K562 (cell line): Measurements from ENCODE around the gene ZNF74. TPM values are rescaled to one million over a fixed set of nuclear protein-coding genes. Genes with fewer than 3 reads are reported as not detected.

Source experiments
- ATAC-seq: fragments of 200-7000 bp; cut with Tn5 transposase; 3 replicates; pipeline ENCODE4 v1.9.1; 2020; ENCODE audit warnings: moderate library complexity
- BruUV-seq: library from RNA; stranded (reverse); fragments of 400-500 nt; replicated peaks from 2 replicates; lab custom pipeline; 2021; lab: Mats Ljungman, UMichigan
- CTCF ChIA-PET: fragments of 300-600 bp; formaldehyde crosslinking; extraction: SDS; loops from one replicate; lab custom pipeline; 2021; ENCODE audit warnings: low intra/inter-chr PET ratio; lab: Yijun Ruan, JAX
- POLR2A ChIA-PET: fragments of 300-600, 350-650 bp; sonication (Branson Sonifier 250); formaldehyde crosslinking; extraction: SDS; loops from one replicate; lab custom pipeline; 2021; ENCODE audit warnings: antibody characterized with exemption, inconsistent platforms; lab: Yijun Ruan, JAX
- DNase-seq, 4 experiments: peaks; one replicate each; pipeline versions ENCODE4 v3.0.0 to v3.0.0-alpha.2; 2011 to 2018; ENCODE audit warnings: low spot score in 3 of 4, mixed read lengths in 3 of 4; ENCODE audit errors: extremely low read depth in 1 of 4
- FAIRE-seq: peaks from 2 replicates; lab custom pipeline; 2011; peaks lifted over from hg19 to GRCh38; lab: Jason Lieb, UNC
- H2AFZ ChIP-seq: 2 replicates; pipeline ENCODE4 v1.6.0; 2011; ENCODE audit warnings: low read depth, low read length, control low read depth, inconsistent platforms
- H3K27ac ChIP-seq: fragments of 200-600 bp; 3 replicates; pipeline ENCODE4 v1.8.0; 2011; ENCODE audit warnings: low read depth, mild to moderate bottlenecking, control low read depth, inconsistent platforms, low read length, moderate library complexity, mixed read lengths; ENCODE audit errors: extremely low read depth
- H3K27me3 ChIP-seq, 2 experiments: fragments of 300-600 bp in 1 of 2; 2 replicates in 1 of 2; 3 replicates in 1 of 2; pipeline versions ENCODE4 v1.6.0 to v1.8.0; 2011; ENCODE audit warnings: inconsistent platforms in 2 of 2, low read length in 2 of 2, mild to moderate bottlenecking in 1 of 2, mixed read lengths in 1 of 2, moderate library complexity in 1 of 2; ENCODE audit not compliant: control insufficient read depth in 2 of 2, insufficient read depth in 2 of 2
- H3K36me3 ChIP-seq: fragments of 300-600 bp; 3 replicates; pipeline ENCODE4 v1.8.0; 2011; ENCODE audit warnings: mild to moderate bottlenecking, low read length, inconsistent platforms; ENCODE audit not compliant: control insufficient read depth, insufficient read depth
- H3K4me1 ChIP-seq, 2 experiments: fragments of 200-600 bp in 1 of 2; replicated peaks in 1 of 2; 2 replicates in 1 of 2; 3 replicates in 1 of 2; pipeline versions ENCODE4 v1.5.1 to v1.8.0; 2011; ENCODE audit warnings: inconsistent platforms in 2 of 2, low read length in 2 of 2, mild to moderate bottlenecking in 1 of 2, mixed read lengths in 1 of 2, moderate library complexity in 1 of 2; ENCODE audit not compliant: control insufficient read depth in 2 of 2, insufficient read depth in 2 of 2
- H3K4me2 ChIP-seq: 2 replicates; pipeline ENCODE4 v1.6.1; 2011; ENCODE audit warnings: low read length, control low read depth, inconsistent platforms, mixed read lengths; ENCODE audit not compliant: insufficient read depth
- H3K4me3 ChIP-seq: fragments of 200-600 bp; sonication (generic), shearing (Covaris generic); 2 replicates; pipeline ENCODE4 v1.5.1; 2016; ENCODE audit warnings: control low read depth, inconsistent platforms
- H3K79me2 ChIP-seq: fragments of 200-600 bp; 3 replicates; pipeline ENCODE4 v1.8.0; 2011; ENCODE audit warnings: low read length, inconsistent platforms; ENCODE audit not compliant: control insufficient read depth, insufficient read depth
- H3K9ac ChIP-seq, 2 experiments: 2 replicates each; pipeline versions ENCODE4 v1.6.0 to v1.6.1; 2011; ENCODE audit warnings: low read depth in 2 of 2, low read length in 2 of 2, control low read depth in 1 of 2, inconsistent platforms in 1 of 2, mild to moderate bottlenecking in 1 of 2, mixed read lengths in 1 of 2; ENCODE audit not compliant: insufficient read depth in 1 of 2
- H3K9me1 ChIP-seq: one replicate; pipeline ENCODE4 v1.6.0; 2011; ENCODE audit warnings: inconsistent platforms, mild to moderate bottlenecking, low read length, moderate library complexity; ENCODE audit not compliant: control insufficient read depth, insufficient read depth
- H3K9me3 ChIP-seq: replicated peaks from 2 replicates; pipeline ENCODE4 v1.5.1; 2011; ENCODE audit warnings: low read depth, low read length, inconsistent platforms; ENCODE audit not compliant: control insufficient read depth, insufficient read depth
- H4K20me1 ChIP-seq: replicated peaks from 2 replicates; pipeline ENCODE4 v1.6.1; 2011; ENCODE audit warnings: low read length, inconsistent platforms, mixed read lengths; ENCODE audit not compliant: control insufficient read depth, insufficient read depth
- ASH1L ChIP-seq: fragments of 450-650 bp; IDR thresholded peaks from 2 replicates; pipeline ENCODE4 v1.6.1; 2018; ENCODE audit warnings: borderline replicate concordance, mild to moderate bottlenecking, low read depth; ENCODE audit not compliant: partially characterized antibody
- ETV6 ChIP-seq, 3 experiments: fragments of 150-350 bp in 1 of 3; sonication (generic) in 1 of 3; formaldehyde crosslinking in 1 of 3; IDR thresholded peaks; 2 replicates each; pipeline versions ENCODE4 v1.6.1 to v1.8.0; 2014 to 2022; ENCODE audit warnings: borderline replicate concordance in 2 of 3, low read depth in 2 of 3, antibody characterized with exemption in 1 of 3, low read length in 1 of 3, mild to moderate bottlenecking in 1 of 3, missing genetic modification reagents in 1 of 3
- FOXJ2 ChIP-seq: fragments of 200-800 bp; sonication (Bioruptor generic); IDR thresholded peaks from 2 replicates; pipeline ENCODE4 v1.6.1; 2016; ENCODE audit warnings: missing genetic modification characterization, missing compliant biosample characterization
- FOXM1 ChIP-seq, 2 experiments: fragments of 450-650 bp in 1 of 2; sonication (generic) in 1 of 2; formaldehyde crosslinking in 1 of 2; IDR thresholded peaks; 2 replicates each; pipeline versions ENCODE4 v1.6.1 to v1.9.0; 2017 to 2022; ENCODE audit warnings: low read depth in 2 of 2, mild to moderate bottlenecking in 2 of 2, missing genetic modification reagents in 1 of 2, moderate library complexity in 1 of 2
- HEY1 ChIP-seq: fragments of 250-450 bp; sonication (Bioruptor Pico); IDR thresholded peaks from 2 replicates; pipeline ENCODE4 v1.5.0; 2020; ENCODE audit warnings: mild to moderate bottlenecking, moderate library complexity, borderline replicate concordance
- HNRNPLL ChIP-seq: fragments of 200-400 bp; formaldehyde crosslinking; IDR thresholded peaks from 2 replicates; pipeline ENCODE4 v1.6.1; 2017; ENCODE audit warnings: low read length, low read depth, mild to moderate bottlenecking; ENCODE audit not compliant: poor library complexity, severe bottlenecking
- NRF1 ChIP-seq, 2 experiments: fragments of 450-650 bp; IDR thresholded peaks in 1 of 2; conservative IDR thresholded peaks in 1 of 2; 2 replicates each; pipeline ENCODE4 v1.6.1; 2014; ENCODE audit warnings: mild to moderate bottlenecking in 2 of 2
- SAFB ChIP-seq: fragments of 200-400 bp; formaldehyde crosslinking; IDR thresholded peaks from 2 replicates; pipeline ENCODE4 v1.6.1; 2017; ENCODE audit warnings: low read depth, low read length, borderline replicate concordance
- SETDB1 ChIP-seq: IDR thresholded peaks from one replicate; pipeline ENCODE4 v1.6.1; 2012; ENCODE audit warnings: low read length, control low read depth, inconsistent platforms
- SMAD1 ChIP-seq: fragments of 150-350 bp; IDR thresholded peaks from 2 replicates; pipeline ENCODE4 v1.6.1; 2014; ENCODE audit warnings: low read length, low read depth; ENCODE audit not compliant: partially characterized antibody
- TGIF2 ChIP-seq: sonication (generic); formaldehyde crosslinking; IDR thresholded peaks from 2 replicates; pipeline ENCODE4 v1.8.1; 2022; ENCODE audit warnings: mild to moderate bottlenecking, missing genetic modification reagents, moderate library complexity
- ZNF175 ChIP-seq: fragments of 200-800 bp; sonication (Bioruptor generic); IDR thresholded peaks from 2 replicates; pipeline ENCODE4 v1.6.1; 2016; ENCODE audit warnings: low read depth, mild to moderate bottlenecking, missing genetic modification characterization, missing compliant biosample characterization
- ZNF184 ChIP-seq: sonication (generic); formaldehyde crosslinking; IDR thresholded peaks from 2 replicates; pipeline ENCODE4 v1.5.0; 2020; ENCODE audit warnings: missing genetic modification reagents
- ZNF3 ChIP-seq: fragments of 250-450 bp; sonication (Bioruptor Pico); IDR thresholded peaks from 2 replicates; pipeline ENCODE4 v1.5.0; 2021; ENCODE audit warnings: mild to moderate bottlenecking, moderate library complexity
- WGBS: fragments of 100-300 bp; shearing (Covaris generic); methylation state at CpG from one replicate; pipeline ENCODE4 v1.1.6; 2016; ENCODE audit warnings: low coverage, mixed read lengths; ENCODE audit not compliant: insufficient coverage; ENCODE audit errors: missing lambda C conversion rate; 5-methylcytosine and 5-hydroxymethylcytosine counted together
- in situ Hi-C: fragments of 300-500 bp; cut with MboI; formaldehyde crosslinking; loops from 4 replicates; pipeline ENCODE4 v1.15.0; 2018; ENCODE audit warnings: inconsistent platforms, mixed read lengths
- intact Hi-C: fragments of 100-400 bp; cut with micrococcal nuclease; formaldehyde crosslinking; loops from 2 replicates; pipeline ENCODE4 v1.14.2; 2022
- polyA plus RNA-seq, 8 experiments: library from polyadenylated mRNA; depleted of rRNA in 4 of 8; stranded (reverse) in 5 of 8; unstranded in 3 of 8; fragments of >200 nt; fragmentation: Nextera tagmentation in 2 of 8; fragmentation: Illumina TruSeq in 1 of 8; extraction: Ambion mirVana in 2 of 8; extraction: Trizol in 1 of 8; gene quantifications; 2 replicates each; pipeline versions ENCODE4 v1.2.1 to v1.2.3, GENCODE V29; 2011 to 2014; ENCODE audit warnings: inconsistent platforms in 1 of 8, missing spikeins in 1 of 8
- total RNA-seq, 7 experiments: library from RNA; depleted of rRNA in 6 of 7; stranded (reverse); fragments of >200 nt in 6 of 7; fragmentation: Illumina TruSeq in 2 of 7; extraction: Trizol in 2 of 7; gene quantifications; 2 replicates each; pipeline versions ENCODE4 v1.2.1 to v1.2.3, GENCODE V29; 2011 to 2021; ENCODE audit warnings: low replicate concordance in 1 of 7
- TF ChIP-seq, protein P1 (sequence below): fragments of 250-450 bp; sonication (Bioruptor Pico); IDR thresholded peaks from 2 replicates; pipeline ENCODE4 v1.9.0; 2021; ENCODE audit warnings: mild to moderate bottlenecking, inconsistent platforms
- TF ChIP-seq, protein P2 (sequence below): fragments of 250-450 bp; sonication (Bioruptor Pico); IDR thresholded peaks from 2 replicates; pipeline ENCODE4 v1.8.0; 2022; ENCODE audit warnings: inconsistent platforms, mild to moderate bottlenecking, moderate library complexity, borderline replicate concordance
- TF ChIP-seq, protein P3 (sequence below): fragments of 450-650 bp; formaldehyde crosslinking; IDR thresholded peaks from 2 replicates; pipeline ENCODE4 v1.4.0; 2020; ENCODE audit warnings: mild to moderate bottlenecking, moderate library complexity

ZNF74 gene
- total and polyA plus RNA-seq, 9 of the 15 experiments (the other 6 are each of a cell fraction or from before 2014, with no cell fraction given), result 2.4 to 53.5 (median 31.5) TPM

DNA sequence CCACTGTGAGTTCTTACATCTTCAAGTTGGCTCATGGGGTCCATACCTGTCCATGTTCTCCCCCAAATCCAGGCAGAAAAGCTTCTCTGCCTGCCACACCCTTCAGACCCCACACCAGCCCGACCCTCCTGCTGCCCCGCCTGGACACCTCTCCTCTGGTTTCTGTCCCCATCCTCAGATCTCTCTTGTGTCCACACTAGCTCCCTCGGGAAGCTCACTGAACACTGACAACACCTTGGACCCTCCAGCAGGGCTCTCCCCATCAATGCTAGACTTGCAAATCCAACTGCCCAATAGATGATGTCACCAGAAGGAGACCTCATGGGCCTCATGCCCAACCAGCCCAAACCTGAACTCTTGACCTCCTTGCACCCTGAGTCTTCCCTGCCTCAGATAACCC lies 40.8 kb downstream of the ZNF74 start:
- no peak for ATAC-seq
- Histone ChIP-seq H3K27ac (no peak overlapping the region), H2AFZ (no peak overlapping the region), H3K27me3 (peaks cover 52 to 91% of the 10 kb centered on the region in 2 experiments), H4K20me1 (peaks cover 56% of the 10 kb centered on the region), H3K9me3 (no peaks in the 10 kb centered on the region), H3K9me1 (peaks cover 7% of the 10 kb centered on the region), H3K4me2 (no peak overlapping the region), H3K4me1 (peaks cover 3 to 56% of the 10 kb centered on the region in 2 experiments; a peak in 4 of 5 replicates), H3K36me3 (no peaks in the 10 kb centered on the region), H3K4me3 (no peak overlapping the region), H3K79me2 (no peaks in the 10 kb centered on the region), H3K9ac (no peak overlapping the region)
- in situ Hi-C loops, result no loop called here
- CTCF ChIA-PET, result no interaction called here
- POLR2A ChIA-PET, result interaction anchor here (0.5 to 6.6 kb wide), 18 partner anchors 10 to 974 kb away, joined by 3 to 46 read pairs (median 3); no protein-coding TSS in a partner anchor
- 14% methylated on average over 3 of the region's 3 CpGs for WGBS
- FAIRE-seq, result peak; percentile 15
- no peak for DNase-seq
- BruUV-seq, result no TSS peak
- intact Hi-C loops, result no loop called here
- TF ChIP-seq ZNF184 (no peak), SETDB1 (no peak), HNRNPLL (no peak), ZNF175 (no peak), ASH1L (no peak), FOXJ2 (tag) (no peak), ETV6 (IDR thresholded peaks at IDR 0.05; ENCODE audit: borderline replicate concordance in 1 of 2, low read depth in 2 of 2, low read length in 1 of 2) (no peak), ETV6 (CRISPR knock-in tag; IDR thresholded peaks at IDR 0.05; ENCODE audit: borderline replicate concordance) (no peak), SMAD1 (no peak), NRF1 (conservative IDR thresholded peaks at IDR 0.05 in 1 of 2, IDR thresholded peaks at IDR 0.05 in 1 of 2) (no peak), FOXM1 (IDR thresholded peaks at IDR 0.05; ENCODE audit: low read depth) (no peak), FOXM1 (CRISPR knock-in tag; IDR thresholded peaks at IDR 0.05; ENCODE audit: low read depth) (no peak), SAFB (no peak), TGIF2 (CRISPR knock-in tag) (no peak), HEY1 (CRISPR knock-in tag) (no peak), ZNF3 (CRISPR knock-in tag) (no peak)
- TF ChIP-seq, protein P1, sequence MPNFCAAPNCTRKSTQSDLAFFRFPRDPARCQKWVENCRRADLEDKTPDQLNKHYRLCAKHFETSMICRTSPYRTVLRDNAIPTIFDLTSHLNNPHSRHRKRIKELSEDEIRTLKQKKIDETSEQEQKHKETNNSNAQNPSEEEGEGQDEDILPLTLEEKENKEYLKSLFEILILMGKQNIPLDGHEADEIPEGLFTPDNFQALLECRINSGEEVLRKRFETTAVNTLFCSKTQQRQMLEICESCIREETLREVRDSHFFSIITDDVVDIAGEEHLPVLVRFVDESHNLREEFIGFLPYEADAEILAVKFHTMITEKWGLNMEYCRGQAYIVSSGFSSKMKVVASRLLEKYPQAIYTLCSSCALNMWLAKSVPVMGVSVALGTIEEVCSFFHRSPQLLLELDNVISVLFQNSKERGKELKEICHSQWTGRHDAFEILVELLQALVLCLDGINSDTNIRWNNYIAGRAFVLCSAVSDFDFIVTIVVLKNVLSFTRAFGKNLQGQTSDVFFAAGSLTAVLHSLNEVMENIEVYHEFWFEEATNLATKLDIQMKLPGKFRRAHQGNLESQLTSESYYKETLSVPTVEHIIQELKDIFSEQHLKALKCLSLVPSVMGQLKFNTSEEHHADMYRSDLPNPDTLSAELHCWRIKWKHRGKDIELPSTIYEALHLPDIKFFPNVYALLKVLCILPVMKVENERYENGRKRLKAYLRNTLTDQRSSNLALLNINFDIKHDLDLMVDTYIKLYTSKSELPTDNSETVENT, result 0 out of 2 replicates have a peak, but pooled peaks have one; percentile 8
- TF ChIP-seq, protein P2, sequence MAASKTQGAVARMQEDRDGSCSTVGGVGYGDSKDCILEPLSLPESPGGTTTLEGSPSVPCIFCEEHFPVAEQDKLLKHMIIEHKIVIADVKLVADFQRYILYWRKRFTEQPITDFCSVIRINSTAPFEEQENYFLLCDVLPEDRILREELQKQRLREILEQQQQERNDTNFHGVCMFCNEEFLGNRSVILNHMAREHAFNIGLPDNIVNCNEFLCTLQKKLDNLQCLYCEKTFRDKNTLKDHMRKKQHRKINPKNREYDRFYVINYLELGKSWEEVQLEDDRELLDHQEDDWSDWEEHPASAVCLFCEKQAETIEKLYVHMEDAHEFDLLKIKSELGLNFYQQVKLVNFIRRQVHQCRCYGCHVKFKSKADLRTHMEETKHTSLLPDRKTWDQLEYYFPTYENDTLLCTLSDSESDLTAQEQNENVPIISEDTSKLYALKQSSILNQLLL (CRISPR knock-in tag), result no peak
- TF ChIP-seq, protein P3, sequence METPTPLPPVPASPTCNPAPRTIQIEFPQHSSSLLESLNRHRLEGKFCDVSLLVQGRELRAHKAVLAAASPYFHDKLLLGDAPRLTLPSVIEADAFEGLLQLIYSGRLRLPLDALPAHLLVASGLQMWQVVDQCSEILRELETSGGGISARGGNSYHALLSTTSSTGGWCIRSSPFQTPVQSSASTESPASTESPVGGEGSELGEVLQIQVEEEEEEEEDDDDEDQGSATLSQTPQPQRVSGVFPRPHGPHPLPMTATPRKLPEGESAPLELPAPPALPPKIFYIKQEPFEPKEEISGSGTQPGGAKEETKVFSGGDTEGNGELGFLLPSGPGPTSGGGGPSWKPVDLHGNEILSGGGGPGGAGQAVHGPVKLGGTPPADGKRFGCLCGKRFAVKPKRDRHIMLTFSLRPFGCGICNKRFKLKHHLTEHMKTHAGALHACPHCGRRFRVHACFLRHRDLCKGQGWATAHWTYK (CRISPR knock-in tag), result no peak
